ENCODE results near the gene TRIM58. TPM values are rescaled to one million over a fixed set of nuclear protein-coding genes. Genes with fewer than 3 reads are reported as not detected.

The TRIM58 gene
- total and polyA plus RNA-seq, 9 of the 15 experiments (the other 6 are each of a cell fraction or from before 2014, with no cell fraction given): 3.8 to 19.1 (median 7.2) TPM

- ATAC-seq (no peak), DNase-seq (ENCODE audit: extremely low read depth in 1 of 4, low spot score in 3 of 4) (no peak), FAIRE-seq (no peak)
- H3K9me3 ChIP-seq (replicated peaks; ENCODE audit: control insufficient read depth, insufficient read depth, low read depth, low read length): no peaks in the 10 kb centered on the region
- no peak within 1 kb of the TSS for H3K4me2 ChIP-seq (ENCODE audit: insufficient read depth, low read length)
- H3K9ac ChIP-seq (ENCODE audit: insufficient read depth in 1 of 2, low read depth in 2 of 2, low read length in 2 of 2): no peak within 1 kb of the TSS
- no peak within 1 kb of the TSS for H2AFZ ChIP-seq (ENCODE audit: low read depth, low read length)
- no peaks in the 10 kb centered on the region for H3K4me1 ChIP-seq (replicated peaks in 1 of 2; ENCODE audit: control insufficient read depth in 2 of 2, insufficient read depth in 2 of 2, low read length in 2 of 2)
- no peak within 1 kb of the TSS for H3K27ac ChIP-seq (ENCODE audit: extremely low read depth, low read depth, low read length)
- in situ Hi-C loops (cut with MboI): no loop called here
- no peaks in the 10 kb centered on the region for H3K27me3 ChIP-seq (ENCODE audit: control insufficient read depth in 2 of 2, insufficient read depth in 2 of 2, low read length in 2 of 2)
- no peak within 1 kb of the TSS for H3K4me3 ChIP-seq
- ChIA-PET POLR2A (no interaction called here), CTCF (ENCODE audit: low intra/inter-chr PET ratio) (no interaction called here)
- H4K20me1 ChIP-seq (replicated peaks; ENCODE audit: control insufficient read depth, insufficient read depth, low read length): no peaks in the 10 kb centered on the region
- H3K36me3 ChIP-seq (ENCODE audit: control insufficient read depth, insufficient read depth, low read length): no peaks in the 10 kb centered on the region
- no peaks in the 10 kb centered on the region for H3K79me2 ChIP-seq (ENCODE audit: control insufficient read depth, insufficient read depth, low read length)
- 2% methylated on average over 6 of the region's 6 CpGs for WGBS (ENCODE audit: insufficient coverage, low coverage, missing lambda C conversion rate)
- intact Hi-C loops (cut with micrococcal nuclease): no loop called here
- no TSS peak for BruUV-seq (replicated peaks)
- H3K9me1 ChIP-seq (ENCODE audit: control insufficient read depth, insufficient read depth, low read length): no peaks in the 10 kb centered on the region
- TF ChIP-seq ARID2 (IDR thresholded peaks at IDR 0.05) (no peak), ZNF395 (CRISPR knock-in tag; IDR thresholded peaks at IDR 0.05) (no peak), ZNF407 (IDR thresholded peaks at IDR 0.05; ENCODE audit: low read depth) (no peak), ZBTB43 (CRISPR knock-in tag; IDR thresholded peaks at IDR 0.05) (no peak), DDX20 (tag; IDR thresholded peaks at IDR 0.05; ENCODE audit: low read depth) (no peak), U2AF1 (optimal IDR thresholded peaks at IDR 0.05; ENCODE audit: low read depth, low read length) (no peak), IFI16 (CRISPR knock-in tag; IDR thresholded peaks at IDR 0.05) (no peak), RAD51 (IDR thresholded peaks at IDR 0.05; ENCODE audit: borderline replicate concordance, low read depth) (no peak), SP1 (CRISPR knock-in tag; IDR thresholded peaks at IDR 0.05) (no peak), STAT5A (IDR thresholded peaks at IDR 0.05; ENCODE audit: borderline replicate concordance, low read length) (no peak)
- TF ChIP-seq, protein P1, sequence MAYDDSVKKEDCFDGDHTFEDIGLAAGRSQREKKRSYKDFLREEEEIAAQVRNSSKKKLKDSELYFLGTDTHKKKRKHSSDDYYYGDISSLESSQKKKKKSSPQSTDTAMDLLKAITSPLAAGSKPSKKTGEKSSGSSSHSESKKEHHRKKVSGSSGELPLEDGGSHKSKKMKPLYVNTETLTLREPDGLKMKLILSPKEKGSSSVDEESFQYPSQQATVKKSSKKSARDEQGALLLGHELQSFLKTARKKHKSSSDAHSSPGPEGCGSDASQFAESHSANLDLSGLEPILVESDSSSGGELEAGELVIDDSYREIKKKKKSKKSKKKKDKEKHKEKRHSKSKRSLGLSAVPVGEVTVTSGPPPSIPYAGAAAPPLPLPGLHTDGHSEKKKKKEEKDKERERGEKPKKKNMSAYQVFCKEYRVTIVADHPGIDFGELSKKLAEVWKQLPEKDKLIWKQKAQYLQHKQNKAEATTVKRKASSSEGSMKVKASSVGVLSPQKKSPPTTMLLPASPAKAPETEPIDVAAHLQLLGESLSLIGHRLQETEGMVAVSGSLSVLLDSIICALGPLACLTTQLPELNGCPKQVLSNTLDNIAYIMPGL (CRISPR knock-in tag; IDR thresholded peaks at IDR 0.05): no peak
Measured at GRCh38 chr1:247824023-247824422, 33.0 kb upstream of the TRIM58 start, which contains the start of gene OR14A16. Gene OR14A16 (minus strand): TSS chr1:247824119. CDS start chr1:247815729, 8,390 bp downstream.
